ENCODE data around the gene GASK1A.

The GASK1A gene

GRCh38 chr3:43004282-43004681 lies 25.2 kb downstream of the GASK1A start:
- no peak for DNase-seq (ENCODE audit: extremely low read depth, low read depth)
- no peak for TF ChIP-seq CTCF (IDR thresholded peaks at IDR 0.05; ENCODE audit: low read depth, low read length)

- no peak for DNase-seq (ENCODE audit: extremely low read depth, low read depth)
- no peak for TF ChIP-seq CTCF (IDR thresholded peaks at IDR 0.05; ENCODE audit: low read depth, low read length)
These were observed 26.1 kb downstream of the GASK1A start for GRCh38 chr3:43005253-43005652.

- TF ChIP-seq CTCF (IDR thresholded peaks at IDR 0.05; ENCODE audit: low read depth, low read length): no peak
- DNase-seq (ENCODE audit: extremely low read depth, low read depth): no peak
These were observed 26.9 kb downstream of the GASK1A start for GRCh38 chr3:43005981-43006380.

GRCh38 chr3:43006825-43007224 lies 27.7 kb downstream of the GASK1A start:
- no peak for DNase-seq (ENCODE audit: extremely low read depth, low read depth)
- no peak for TF ChIP-seq CTCF (IDR thresholded peaks at IDR 0.05; ENCODE audit: low read depth, low read length)

GRCh38 chr3:43009547-43009946 lies 30.4 kb downstream of the GASK1A start:
- DNase-seq (ENCODE audit: extremely low read depth, low read depth): no peak
- TF ChIP-seq CTCF (IDR thresholded peaks at IDR 0.05; ENCODE audit: low read depth, low read length): no peak

GRCh38 chr3:43010638-43011037 lies 31.5 kb downstream of the GASK1A start:
- no peak for TF ChIP-seq CTCF (IDR thresholded peaks at IDR 0.05; ENCODE audit: low read depth, low read length)
- DNase-seq (ENCODE audit: extremely low read depth, low read depth): no peak

- TF ChIP-seq CTCF (IDR thresholded peaks at IDR 0.05; ENCODE audit: low read depth, low read length): no peak
- no peak for DNase-seq (ENCODE audit: extremely low read depth, low read depth)
These were observed 32.5 kb downstream of the GASK1A start for GRCh38 chr3:43011638-43012037.
